Kidney tubule cell (primary cell): ENCODE measurements around the gene CEP350.
"Not testable (repeated sequence)": the region's sequence is repeated elsewhere in the genome, so short reads cannot be mapped to it uniquely, and the experiment has no call there.

Source experiments
- DNase-seq: peaks from one replicate; pipeline ENCODE4 v3.0.0-alpha.2; 2018; ENCODE audit warnings: low spot score

The CEP350 gene

DNA sequence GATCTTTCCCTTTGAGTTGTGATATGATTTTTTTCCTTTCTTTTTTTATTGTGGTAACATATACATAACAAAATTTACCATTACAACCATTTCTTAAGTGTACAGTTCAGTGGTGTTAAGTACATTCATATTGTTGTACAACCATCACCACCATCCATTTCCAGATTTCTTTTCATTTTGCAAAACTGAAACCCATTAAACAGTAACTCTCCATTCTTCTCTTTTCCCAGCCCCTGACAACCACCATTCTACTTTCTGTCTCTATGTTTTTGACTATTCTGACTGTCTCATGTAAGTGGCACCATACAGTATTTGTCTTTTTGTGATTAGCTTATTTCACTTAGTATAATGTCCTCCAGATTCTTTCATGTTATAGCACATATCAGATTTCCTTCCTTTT lies 30.3 kb downstream of the CEP350 start:
- DNase-seq = no peak

DNA sequence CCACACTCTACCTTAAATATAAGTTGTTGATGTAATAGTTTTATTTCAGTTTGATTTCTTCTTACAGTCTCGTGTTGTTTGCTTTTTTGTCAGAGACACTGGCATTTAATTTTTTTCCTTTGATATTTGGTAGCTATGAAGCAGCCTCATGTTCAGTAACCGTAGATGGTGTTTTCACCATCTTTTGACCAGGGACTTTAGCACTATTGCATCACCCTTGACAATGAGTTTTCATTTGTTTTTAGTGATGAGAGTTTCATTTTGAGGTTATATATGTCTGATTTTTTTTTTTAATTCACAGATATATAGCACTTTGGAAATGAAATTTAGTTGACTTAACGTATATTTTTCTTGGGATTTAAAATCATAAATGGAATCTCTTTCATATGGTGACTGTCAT lies 36.2 kb downstream of the CEP350 start:
- DNase-seq = no peak

GRCh38 chr1:179995576-179995975 lies 41.0 kb downstream of the CEP350 start:
- no peak for DNase-seq

- DNase-seq = no peak
Measured at GRCh38 chr1:179996099-179996498, 41.5 kb downstream of the CEP350 start.

DNA sequence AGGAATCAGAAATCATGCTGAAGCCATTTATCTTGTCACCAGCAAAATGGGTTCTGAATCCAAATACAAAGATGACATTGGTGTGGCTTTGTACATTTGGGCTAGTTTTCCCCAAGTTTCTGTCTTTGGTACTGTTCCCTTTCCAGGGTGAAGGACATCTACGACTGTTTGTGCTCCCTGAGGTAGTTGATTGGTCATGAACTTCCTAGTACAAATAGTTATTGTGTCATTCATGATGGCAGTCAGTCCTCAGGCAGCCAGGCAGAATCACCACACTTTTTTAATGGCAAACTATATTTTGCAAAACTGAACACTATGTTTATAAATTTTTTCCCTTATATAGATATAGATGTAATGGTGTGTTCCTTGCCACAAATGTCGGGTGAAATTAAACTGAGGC lies 46.0 kb downstream of the CEP350 start:
- no peak for DNase-seq

DNA sequence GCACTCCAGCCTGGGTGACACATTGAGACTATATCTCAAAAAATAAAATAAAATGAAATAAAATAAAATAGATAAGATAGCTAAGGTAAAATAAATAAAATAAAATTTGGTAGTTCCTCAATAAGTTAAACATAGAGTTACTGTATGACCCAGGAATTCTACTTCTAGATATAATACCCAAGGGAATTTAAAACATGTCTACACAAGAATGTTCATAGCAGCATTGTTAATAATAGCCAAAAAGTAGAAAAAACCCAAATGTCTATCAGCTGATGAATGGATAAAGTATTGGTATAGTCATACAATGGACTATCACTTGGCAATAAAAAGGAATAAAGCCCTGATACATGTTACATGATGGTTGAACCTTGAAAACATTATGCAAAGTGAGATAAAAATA lies 47.8 kb downstream of the CEP350 start:
- no peak for DNase-seq

DNA sequence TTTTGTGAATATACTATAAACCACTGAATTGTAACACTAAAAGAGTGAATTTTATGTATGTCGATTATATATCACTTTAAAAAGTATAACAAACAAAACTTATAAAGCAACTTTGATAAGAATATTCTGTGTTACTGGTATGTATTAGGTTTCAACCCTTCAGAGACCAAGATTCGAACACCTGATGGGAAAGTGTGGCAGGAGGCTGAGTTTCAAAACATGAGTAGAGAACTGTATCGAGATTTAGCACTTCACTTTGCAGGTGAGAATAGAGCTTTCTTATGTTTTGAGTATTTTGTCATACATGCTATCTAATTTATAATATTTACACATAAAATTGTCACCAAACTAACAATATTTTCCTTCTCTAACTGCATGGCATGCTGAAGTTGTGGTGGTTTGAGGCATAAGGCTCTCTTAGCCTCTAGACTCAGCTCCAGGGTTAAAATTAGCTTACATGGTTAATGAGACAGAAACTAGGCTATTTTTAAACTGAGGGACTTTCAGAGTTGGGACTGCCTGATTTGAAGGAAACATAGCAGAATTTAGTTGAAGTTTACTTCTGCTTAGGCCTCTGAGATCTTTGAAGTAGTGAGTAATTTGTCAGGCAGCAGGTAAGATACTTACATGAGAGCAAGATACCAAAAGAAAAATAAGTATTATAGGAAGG lies 48.6 kb downstream of the CEP350 start:
- peak; percentile 4 for DNase-seq

DNA sequence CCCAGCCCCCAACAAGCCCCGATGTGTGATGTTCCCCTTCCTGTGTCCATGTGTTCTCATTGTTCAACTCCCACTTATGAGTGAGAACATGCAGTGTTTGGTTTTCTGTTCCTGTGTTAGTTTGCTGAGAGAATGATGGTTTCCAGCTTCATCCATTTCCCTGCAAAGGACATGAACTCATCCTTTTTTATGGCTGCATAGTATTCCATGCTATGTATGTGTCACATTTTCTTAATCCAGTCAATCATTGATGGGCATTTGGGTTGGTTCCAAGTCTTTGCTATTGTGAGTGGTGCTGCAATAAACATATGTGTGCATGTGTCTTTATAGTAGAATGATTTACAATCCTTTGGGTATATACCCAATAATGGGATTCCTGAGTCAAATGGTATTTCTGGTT lies 52.2 kb downstream of the CEP350 start:
- DNase-seq = not testable (repeated sequence)

DNA sequence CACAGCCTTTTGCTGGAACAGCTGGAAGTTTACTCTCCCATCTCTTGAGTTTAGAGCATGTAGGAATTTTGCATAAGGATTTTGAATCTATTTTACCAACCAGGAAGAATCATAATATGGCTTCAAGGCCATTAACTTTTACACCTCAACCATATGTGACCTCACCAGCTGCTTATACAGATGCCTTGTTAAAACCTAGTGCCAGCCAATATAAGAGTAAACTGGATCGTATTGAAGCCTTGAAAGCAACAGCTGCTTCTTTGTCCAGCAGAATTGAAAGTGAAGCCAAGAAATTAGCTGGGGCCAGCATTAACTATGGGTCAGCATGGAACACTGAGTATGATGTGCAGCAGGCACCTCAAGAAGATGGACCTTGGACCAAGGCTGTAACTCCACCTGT lies 65.4 kb downstream of the CEP350 start:
- no peak for DNase-seq

DNA sequence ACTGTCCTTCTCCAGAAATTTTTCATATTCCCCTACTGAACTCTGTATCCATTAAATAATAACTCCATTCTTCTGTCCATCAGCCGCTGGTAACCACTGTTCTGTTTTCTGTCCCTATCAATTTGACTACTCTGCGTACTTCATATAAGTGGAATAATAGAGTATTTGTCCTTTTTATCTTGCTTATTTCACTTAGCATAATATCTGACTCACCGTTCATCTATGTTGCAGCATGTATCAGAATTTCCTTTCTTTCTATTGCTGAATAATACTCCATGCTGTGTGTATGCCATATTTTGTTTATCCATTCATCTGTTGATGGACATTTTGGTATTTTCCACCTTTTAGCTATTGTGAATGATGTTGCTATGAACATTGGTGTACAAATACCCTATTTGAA lies 71.9 kb downstream of the CEP350 start:
- DNase-seq = no peak

DNA sequence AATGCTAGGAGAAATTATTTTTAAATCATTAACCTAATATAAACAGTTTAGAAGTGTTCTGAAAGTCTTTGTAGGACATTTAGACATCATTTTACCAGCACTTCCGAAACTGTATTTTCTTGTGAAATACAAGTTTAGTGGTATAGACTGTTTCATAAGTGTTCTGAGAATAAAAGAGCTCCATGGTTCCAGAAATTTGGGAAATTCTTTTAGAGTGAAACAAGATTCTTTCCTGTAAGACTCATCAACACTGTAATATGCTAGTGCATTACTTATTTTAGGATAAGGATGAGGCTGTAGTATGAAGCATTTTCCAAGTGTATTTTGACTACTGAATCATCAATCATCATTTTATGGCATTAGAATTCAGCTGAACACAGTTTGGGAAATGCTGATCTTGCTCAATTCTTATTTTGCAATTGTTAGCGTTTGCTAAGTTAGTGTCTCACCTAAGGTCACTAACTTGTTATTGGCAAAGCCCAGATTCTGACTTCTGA lies 73.4 kb downstream of the CEP350 start:
- peak; percentile 12 for DNase-seq

GRCh38 chr1:180028864-180029263 lies 74.3 kb downstream of the CEP350 start:
- DNase-seq = no peak

DNA sequence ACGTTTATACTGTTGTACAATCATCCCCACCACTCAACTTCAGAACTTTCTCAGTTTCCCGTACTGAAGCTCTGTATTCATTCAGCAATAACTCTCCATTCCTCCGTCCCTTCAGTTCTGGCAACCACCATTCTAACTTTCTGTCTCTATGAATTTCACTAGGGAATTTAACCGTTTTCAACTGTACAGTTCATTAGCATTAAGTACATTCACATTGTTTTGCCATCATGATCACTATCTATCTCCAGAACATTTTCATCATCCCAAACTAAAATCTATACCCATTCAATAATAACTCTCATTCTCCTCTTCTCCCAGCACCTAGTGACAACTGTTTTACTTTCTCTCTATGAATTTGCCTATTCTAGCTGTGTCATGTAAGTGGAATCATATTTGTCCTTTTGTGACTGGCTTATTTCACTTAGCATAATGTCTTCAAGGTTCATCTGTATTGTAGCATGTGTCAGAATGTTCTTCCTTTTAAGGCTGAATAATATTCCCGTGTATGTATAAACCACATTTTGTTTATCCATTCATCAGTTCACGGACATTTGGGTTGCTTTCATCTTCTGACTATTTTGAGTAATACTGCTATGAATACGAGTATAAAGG lies 75.0 kb downstream of the CEP350 start:
- no peak for DNase-seq

DNA sequence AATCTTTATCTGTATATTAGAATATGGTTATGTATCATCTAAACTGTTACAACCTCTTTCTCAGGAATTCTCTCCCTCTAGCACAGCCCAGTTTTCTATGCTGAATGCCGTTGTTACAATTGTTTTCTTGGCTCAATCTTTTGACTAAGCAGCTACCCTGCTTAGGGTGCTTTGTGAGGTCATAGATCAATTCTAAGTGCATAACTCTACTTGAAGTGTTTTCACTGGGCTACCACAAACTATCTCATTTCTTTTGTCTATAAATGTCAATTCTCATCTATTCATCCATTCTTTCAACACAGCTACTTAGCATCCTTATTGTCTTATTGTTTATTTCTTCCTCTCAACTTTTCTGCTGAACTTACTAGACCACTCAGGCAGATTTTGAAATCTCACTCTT lies 77.1 kb downstream of the CEP350 start:
- DNase-seq = no peak

DNA sequence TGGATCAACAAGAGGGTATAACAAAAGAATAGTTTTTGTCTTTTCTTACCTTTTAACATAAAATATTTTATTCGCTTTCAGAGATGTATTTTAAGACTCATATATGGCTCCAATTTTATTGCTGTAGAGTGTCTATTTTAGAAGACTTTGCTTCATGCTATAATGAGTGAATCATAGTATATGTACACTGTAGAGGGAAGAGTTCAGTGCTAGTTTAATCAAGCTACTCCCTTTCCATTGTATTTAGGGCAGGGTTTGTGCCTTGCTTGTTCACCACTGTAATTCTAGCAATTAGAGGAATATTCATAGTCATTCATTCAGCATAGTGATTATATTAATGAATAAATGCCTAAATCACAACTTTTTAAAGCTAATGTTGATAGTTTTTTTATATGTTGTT lies 78.8 kb downstream of the CEP350 start:
- DNase-seq = no peak

DNA sequence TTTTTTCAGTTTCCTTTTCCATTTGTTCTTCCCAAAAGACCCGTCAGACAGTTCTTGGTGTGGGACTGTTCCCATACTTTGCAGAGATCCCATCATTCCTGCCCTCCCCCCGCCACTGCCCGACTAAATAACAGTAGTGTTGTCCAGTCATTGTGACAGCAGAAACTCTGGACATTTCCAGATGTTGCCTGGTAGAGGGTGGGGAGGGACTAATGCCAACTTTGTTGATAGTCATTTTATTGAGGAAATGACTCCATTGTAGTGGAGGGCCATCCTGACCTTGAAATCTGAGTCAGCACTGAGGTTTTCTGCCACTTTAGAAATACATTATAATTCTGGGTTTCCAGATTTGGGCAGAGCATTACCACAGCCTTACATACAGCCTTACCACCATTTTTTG lies 85.4 kb downstream of the CEP350 start:
- DNase-seq = peak; percentile 30

GRCh38 chr1:180041582-180041981 lies 87.0 kb downstream of the CEP350 start:
- DNase-seq = no peak

DNA sequence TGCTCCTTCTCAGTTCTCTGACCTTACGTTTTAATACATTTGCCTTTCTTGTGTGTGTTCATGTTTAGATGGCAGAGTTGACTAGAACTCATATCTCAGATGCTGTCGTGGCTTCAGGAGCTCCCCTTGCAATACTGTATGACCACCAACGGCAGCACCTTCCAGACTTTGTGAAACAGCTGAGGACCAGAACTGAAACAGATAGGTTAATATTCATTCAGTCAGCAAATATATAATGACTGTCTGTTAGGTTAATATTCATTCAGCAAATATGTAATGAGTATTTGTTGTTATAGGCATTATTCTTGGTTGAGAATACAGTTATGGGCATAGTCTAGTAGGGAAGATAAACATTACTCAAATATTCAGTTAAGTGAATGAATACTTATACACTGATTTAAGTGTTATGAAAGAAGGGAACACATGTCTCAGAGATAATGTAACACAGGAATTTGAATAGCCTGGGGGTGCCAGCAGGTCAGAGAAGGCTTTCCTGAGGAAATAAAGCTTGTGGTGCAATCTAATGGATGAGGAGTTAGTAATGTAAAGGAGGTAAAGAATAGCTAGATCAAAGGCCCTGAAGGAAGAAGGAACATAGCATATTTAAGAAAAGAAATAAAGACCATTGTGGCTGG lies 88.5 kb downstream of the CEP350 start:
- DNase-seq = no peak

DNA sequence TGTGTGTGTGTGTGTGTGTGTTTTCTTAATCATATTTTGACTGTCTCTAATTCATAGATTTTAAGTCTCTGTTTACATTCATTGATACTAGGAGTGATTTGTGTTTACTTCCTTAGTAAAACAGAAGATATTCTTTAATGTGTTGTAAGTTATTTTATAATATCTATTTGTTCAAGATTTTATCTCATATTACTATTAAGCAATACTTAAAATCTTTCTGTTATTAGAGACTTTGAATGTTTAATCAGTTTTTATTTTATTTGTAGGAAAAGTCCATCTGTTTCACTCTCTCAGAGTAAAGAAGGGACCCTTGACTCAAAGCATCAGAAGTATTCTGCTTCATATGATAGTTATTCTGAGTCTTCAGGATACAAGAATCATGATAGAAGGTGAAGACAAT lies 89.2 kb downstream of the CEP350 start:
- no peak for DNase-seq

DNA sequence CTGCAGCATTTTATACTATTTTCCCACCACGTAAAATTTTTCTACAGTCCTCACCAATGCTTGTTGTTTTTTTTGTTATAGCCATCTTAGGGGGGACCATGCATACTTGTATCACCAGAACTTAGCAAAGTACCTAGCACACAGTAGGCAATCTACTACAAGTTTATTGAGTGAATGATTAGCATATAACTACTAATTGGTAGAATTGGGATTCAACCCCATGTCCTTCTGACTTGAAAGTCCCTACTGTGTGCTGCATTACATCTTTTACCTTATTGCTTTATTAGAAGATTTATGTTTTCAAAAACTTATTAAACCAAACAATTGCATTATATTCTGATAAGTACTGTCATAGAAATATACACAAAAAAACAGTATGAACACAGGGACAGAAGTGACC lies 92.1 kb downstream of the CEP350 start:
- no peak for DNase-seq

- no peak for DNase-seq
Measured at GRCh38 chr1:180053594-180054567, 99.3 kb downstream of the CEP350 start.

- DNase-seq = no peak
Measured at GRCh38 chr1:180057883-180058396, 103.3 kb downstream of the CEP350 start.
